Hematopoietic multipotent progenitor cell treated with erythropoietin and hydrocortisone succinate and interleukin-3 and kit ligand, for 4 days (in vitro differentiated cells): ENCODE measurements around the gene KDM1A.

Experiments
- DNase-seq: peaks from one replicate; pipeline ENCODE4 v3.0.0-alpha.2; 2015

Gene KDM1A

GRCh38 chr1:23079025-23079424 is 59.8 kb downstream of the KDM1A start:
- DNase-seq, result no peak

- DNase-seq, result no peak
Observed at GRCh38 chr1:23080885-23081284, 61.6 kb downstream of the KDM1A start.

GRCh38 chr1:23081376-23081775 is 62.1 kb downstream of the KDM1A start:
- DNase-seq, result peak; percentile 26

GRCh38 chr1:23083714-23084480 is 64.6 kb downstream of the KDM1A start:
- DNase-seq, result peak; percentile 22

- DNase-seq, result no peak
Observed at GRCh38 chr1:23084880-23085279, 65.6 kb downstream of the KDM1A start.

GRCh38 chr1:23085696-23086095 is 66.4 kb downstream of the KDM1A start:
- no peak for DNase-seq

- no peak for DNase-seq
Observed at GRCh38 chr1:23088027-23088426, 68.8 kb downstream of the KDM1A start.

- DNase-seq, result no peak
Observed at GRCh38 chr1:23090056-23090455, 70.8 kb downstream of the KDM1A start.

GRCh38 chr1:23091545-23091944 is 72.3 kb downstream of the KDM1A start:
- DNase-seq, result no peak

GRCh38 chr1:23092447-23092846 is 73.2 kb downstream of the KDM1A start:
- no peak for DNase-seq

- DNase-seq, result no peak
Observed at GRCh38 chr1:23097316-23097715, 78.0 kb downstream of the KDM1A start.

- DNase-seq, result peak; percentile 87
Observed at GRCh38 chr1:23098463-23099170, 79.3 kb downstream of the KDM1A start.

- no peak for DNase-seq
Observed at GRCh38 chr1:23099171-23099536, 79.9 kb downstream of the KDM1A start.

- DNase-seq, result peak; percentile 84
Observed at GRCh38 chr1:23100074-23100748, 80.9 kb downstream of the KDM1A start.

- DNase-seq, result no peak
Observed at GRCh38 chr1:23101101-23101827, 82.0 kb downstream of the KDM1A start.

- no peak for DNase-seq
Observed at GRCh38 chr1:23101887-23102286, 82.6 kb downstream of the KDM1A start.

- no peak for DNase-seq
Observed at GRCh38 chr1:23102289-23102688, 83.0 kb downstream of the KDM1A start.

- peak; percentile 85 for DNase-seq
Observed at GRCh38 chr1:23103001-23103889, 84.0 kb downstream of the KDM1A start.

GRCh38 chr1:23108918-23109533 is 89.8 kb downstream of the KDM1A start:
- DNase-seq, result no peak

GRCh38 chr1:23110391-23110790 is 91.1 kb downstream of the KDM1A start:
- no peak for DNase-seq
